Activated naive CD8-positive, alpha-beta T cell treated with anti-CD3 and anti-CD28 coated beads, Interleukin-2, amount 10 ng/mL, durations not matched to agents 7 days and 5 days (primary cell): ENCODE measurements around the gene TMC2. TPM values are rescaled to one million over a fixed set of nuclear protein-coding genes. Genes with fewer than 3 reads are reported as not detected.
A peak's percentile ranks its signal among the peaks of the same experiment; 100 is the strongest.
"Not testable (repeated sequence)": the region's sequence is repeated elsewhere in the genome, so short reads cannot be mapped to it uniquely, and the experiment has no call there.

Experiments
- ATAC-seq: fragments of 150-1000 bp; cut with Tn5 transposase; one replicate; pipeline ENCODE4 v1.10.0; 2021; ENCODE audit warnings: low read depth, moderate library complexity
- POLR2A ChIA-PET: fragments of 350-600 bp; sonication (Branson Sonifier 250); formaldehyde crosslinking; loops from one replicate; lab custom pipeline; 2021; ENCODE audit warnings: antibody characterized with exemption; lab: Charles Lee
- DNase-seq: peaks from one replicate; pipeline ENCODE4 v3.0.0; 2021
- H3K27ac Mint-ChIP-seq: one replicate; pipeline ENCODE4 v1.8.0; 2022; ENCODE audit warnings: mild to moderate bottlenecking, mixed read lengths
- H3K27me3 Mint-ChIP-seq: one replicate; pipeline ENCODE4 v1.8.0; 2022; ENCODE audit warnings: mild to moderate bottlenecking, moderate library complexity, mixed read lengths
- H3K36me3 Mint-ChIP-seq: one replicate; pipeline ENCODE4 v1.8.0; 2021; ENCODE audit warnings: mild to moderate bottlenecking, mixed read lengths
- H3K4me1 Mint-ChIP-seq: one replicate; pipeline ENCODE4 v1.8.0; 2021; ENCODE audit warnings: mixed read lengths
- H3K4me3 Mint-ChIP-seq: one replicate; pipeline ENCODE4 v1.8.0; 2022; ENCODE audit warnings: mild to moderate bottlenecking, moderate library complexity, mixed read lengths
- H3K9me3 Mint-ChIP-seq: one replicate; pipeline ENCODE4 v1.8.0; 2021; ENCODE audit warnings: mixed read lengths
- microRNA-seq: library from miRNA; unstranded; fragments of <30 nt; microRNA quantifications from one replicate; pipeline ENCODE4 v1.2.0, GENCODE V29; 2022
- total RNA-seq, 2 experiments: library from RNA; stranded (reverse); gene quantifications; one replicate each; pipeline ENCODE4 v1.2.3, GENCODE V29; 2021

The TMC2 gene
- total RNA-seq, 2 experiments from 2014 or later, result not detected

DNA sequence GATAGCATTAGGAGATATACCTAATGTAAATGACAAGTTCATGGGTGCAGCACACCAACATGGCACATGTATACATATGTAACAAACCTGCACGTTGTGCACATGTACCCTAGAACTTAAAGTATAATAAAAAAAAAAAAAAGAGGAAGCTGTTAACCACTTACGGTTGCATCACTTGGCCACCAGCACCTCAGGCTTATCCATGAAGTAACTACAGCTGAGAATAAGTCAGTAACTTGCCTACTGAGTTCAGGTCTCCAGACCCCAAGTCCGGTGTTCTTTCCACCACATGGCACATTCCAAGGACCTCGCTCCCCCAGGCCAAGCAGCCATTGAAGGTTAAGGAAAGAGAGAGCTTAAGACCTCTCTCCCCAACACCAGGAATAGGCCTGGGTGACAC is 148.4 kb downstream of the TMC2 start:
- H3K27ac Mint-ChIP-seq, result peak overlapping the region; percentile 25
- not testable (repeated sequence) for H3K9me3 Mint-ChIP-seq, H3K36me3 Mint-ChIP-seq, DNase-seq, H3K4me3 Mint-ChIP-seq
- ATAC-seq, result peak; percentile 31
- H3K4me1 Mint-ChIP-seq, result peaks cover 27% of the 10 kb centered on the region
- peaks cover 43% of the 10 kb centered on the region for H3K27me3 Mint-ChIP-seq
- POLR2A ChIA-PET, result interaction anchor here (0.9 to 1.1 kb wide), 2 partner anchors 21 to 33 kb away, joined by 3 to 4 read pairs; partner anchors contain the start of genes IDH3B and NOP56

DNA sequence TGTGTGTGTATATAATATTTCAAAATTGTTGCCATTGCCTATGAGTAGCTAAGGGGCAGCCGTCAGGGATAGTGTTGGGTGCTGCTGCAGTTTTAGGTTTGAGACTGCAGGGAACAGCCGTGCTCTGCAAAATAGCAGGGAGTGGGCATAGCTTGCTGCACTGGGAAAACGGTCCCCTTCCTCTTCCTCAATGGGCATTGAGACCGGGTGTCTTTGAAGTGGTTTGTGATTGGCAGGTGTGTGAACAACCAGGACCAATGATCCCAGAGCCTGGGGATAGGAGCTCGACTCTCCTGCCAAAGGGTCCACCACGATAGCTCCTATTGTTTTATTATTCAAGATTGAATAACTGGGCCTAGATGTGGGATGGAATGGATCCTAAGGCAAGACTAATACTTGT is 151.1 kb downstream of the TMC2 start:
- no peak for DNase-seq
- peaks cover 33% of the 10 kb centered on the region for H3K4me1 Mint-ChIP-seq
- no peaks in the 10 kb centered on the region for H3K9me3 Mint-ChIP-seq
- ATAC-seq, result no peak
- no peaks in the 10 kb centered on the region for H3K36me3 Mint-ChIP-seq
- H3K27me3 Mint-ChIP-seq, result peaks cover 48% of the 10 kb centered on the region
- POLR2A ChIA-PET, result interaction anchor here (0.7 to 2.0 kb wide), 3 partner anchors 23 to 54 kb away, joined by 3 to 8 read pairs (median 5); partner anchors contain the start of genes IDH3B and NOP56
- peak overlapping the region; percentile 66 for H3K4me3 Mint-ChIP-seq
- H3K27ac Mint-ChIP-seq, result peak overlapping the region; percentile 57

DNA sequence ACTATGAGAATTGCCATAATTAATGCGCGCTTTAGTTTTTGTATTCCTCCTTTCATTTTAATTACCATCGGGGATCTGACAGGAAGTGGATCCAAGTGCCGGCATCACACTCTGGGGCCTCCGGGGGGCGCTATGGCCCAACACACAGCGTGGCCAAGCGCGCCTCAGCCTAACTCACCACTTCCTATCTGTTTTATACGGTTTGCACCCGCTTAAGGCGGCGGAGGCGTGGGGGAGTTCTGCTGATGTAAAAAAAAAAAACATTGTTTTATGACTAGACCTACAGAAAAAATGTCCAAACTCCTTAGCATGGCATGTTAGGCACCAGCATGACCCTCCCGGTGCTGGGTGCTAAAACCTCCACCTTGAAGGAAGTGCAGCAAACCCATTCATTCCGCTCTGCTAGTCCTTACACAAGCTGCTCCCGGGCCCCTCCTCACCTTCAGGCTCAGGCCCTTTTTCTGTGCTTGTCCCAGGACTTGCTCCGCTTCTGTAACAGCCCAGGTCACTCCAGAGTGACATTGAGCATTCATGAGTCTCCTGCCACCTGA is 151.7 kb downstream of the TMC2 start:
- no peaks in the 10 kb centered on the region for H3K36me3 Mint-ChIP-seq

DNA sequence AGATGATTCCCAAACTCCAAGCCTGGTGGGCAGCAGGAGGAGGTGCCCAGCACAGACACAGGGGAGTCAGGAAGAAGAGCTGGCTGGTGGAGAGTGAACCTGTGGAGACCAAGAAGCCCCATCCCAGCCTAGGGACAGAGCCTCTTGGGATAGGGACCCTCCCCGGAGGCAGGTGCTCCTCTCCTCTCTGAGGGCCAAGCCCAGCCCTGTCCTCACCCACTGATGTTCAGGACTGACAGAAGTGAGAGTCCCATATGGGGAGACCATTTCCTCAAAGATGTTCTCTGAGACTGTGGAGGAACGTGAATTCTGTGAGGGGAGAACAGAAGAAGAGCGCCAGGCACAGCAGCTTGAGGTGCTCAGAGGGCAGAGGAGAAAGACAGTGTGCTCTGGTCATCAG is 153.8 kb downstream of the TMC2 start:
- H3K27me3 Mint-ChIP-seq, result peaks cover 49% of the 10 kb centered on the region
- H3K27ac Mint-ChIP-seq, result no peak overlapping the region
- H3K4me1 Mint-ChIP-seq, result peaks cover 27% of the 10 kb centered on the region
- POLR2A ChIA-PET, result no interaction called here
- no peaks in the 10 kb centered on the region for H3K9me3 Mint-ChIP-seq
- ATAC-seq (no peak), DNase-seq (no peak)
- no peaks in the 10 kb centered on the region for H3K36me3 Mint-ChIP-seq
- no peak overlapping the region for H3K4me3 Mint-ChIP-seq

More for the DNA sequence above, 151.7 kb downstream of the TMC2 start:
- H3K4me3 Mint-ChIP-seq, result peak overlapping the region; percentile 66
- no peaks in the 10 kb centered on the region for H3K9me3 Mint-ChIP-seq
- peaks cover 42% of the 10 kb centered on the region for H3K27me3 Mint-ChIP-seq
- POLR2A ChIA-PET, result interaction anchor here (0.7 to 2.0 kb wide), 5 partner anchors 19 to 64 kb away, joined by 3 to 8 read pairs (median 5); partner anchors contain the start of gene NOP56
- peak; percentile 84 for ATAC-seq
- peaks cover 31% of the 10 kb centered on the region for H3K4me1 Mint-ChIP-seq
- H3K27ac Mint-ChIP-seq, result peak overlapping the region; percentile 57
- DNase-seq, result peak; percentile 90

DNA sequence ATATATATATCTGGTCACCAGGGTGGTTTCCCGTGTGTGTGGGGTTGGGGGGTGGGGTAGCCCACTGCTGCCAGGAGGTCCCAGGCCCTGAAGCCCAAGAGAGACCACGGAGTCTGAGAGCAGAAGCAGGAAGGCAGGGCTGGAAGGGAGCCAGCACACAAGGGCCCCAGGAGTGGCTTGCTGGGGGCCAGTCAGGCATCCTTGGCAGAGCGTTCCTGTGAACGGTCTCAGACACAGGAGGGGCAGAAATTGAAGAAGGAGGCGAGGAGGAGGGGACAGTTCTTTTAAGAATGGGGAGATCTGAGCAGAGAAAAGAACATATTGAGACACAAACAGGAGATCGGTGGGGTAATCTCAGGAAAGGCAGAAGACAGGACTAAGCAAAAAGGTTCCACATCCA is 154.3 kb downstream of the TMC2 start:
- H3K27ac Mint-ChIP-seq, result no peak overlapping the region
- peaks cover 54% of the 10 kb centered on the region for H3K27me3 Mint-ChIP-seq
- no peak for ATAC-seq
- H3K36me3 Mint-ChIP-seq, result no peaks in the 10 kb centered on the region
- no peak overlapping the region for H3K4me3 Mint-ChIP-seq
- peaks cover 22% of the 10 kb centered on the region for H3K4me1 Mint-ChIP-seq
- no peaks in the 10 kb centered on the region for H3K9me3 Mint-ChIP-seq
- no peak for DNase-seq
- POLR2A ChIA-PET, result no interaction called here

DNA sequence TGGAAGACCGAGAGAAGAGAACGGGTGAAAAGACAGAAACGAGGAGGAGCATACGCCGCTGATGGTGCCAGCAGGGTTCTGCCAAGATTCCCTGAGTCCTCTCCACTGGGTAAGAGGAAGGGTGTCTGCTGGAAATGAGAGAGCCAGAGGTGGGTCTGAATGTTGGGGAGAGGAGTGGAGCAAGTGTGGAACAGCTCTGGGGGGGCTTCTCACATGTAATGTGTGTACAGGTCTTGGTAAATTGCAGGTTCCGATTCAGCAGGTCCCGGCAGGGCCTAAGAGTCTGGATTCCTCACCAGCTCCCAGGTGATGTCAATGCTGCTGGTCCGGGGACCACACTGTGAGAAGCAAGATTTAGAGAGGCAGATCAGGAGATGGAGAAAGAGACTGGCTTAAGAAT is 154.8 kb downstream of the TMC2 start:
- Mint-ChIP-seq H3K9me3 (no peaks in the 10 kb centered on the region), H3K36me3 (no peaks in the 10 kb centered on the region), H3K27ac (no peak overlapping the region), H3K27me3 (peaks cover 58% of the 10 kb centered on the region), H3K4me3 (peak overlapping the region; percentile 77), H3K4me1 (peaks cover 22% of the 10 kb centered on the region)
- POLR2A ChIA-PET, result no interaction called here
- DNase-seq (no peak), ATAC-seq (no peak)

Small RNA genes within 50 kb of the gene (microRNA-seq; reads per million reads assigned to microRNA genes)
- gene MIR1292, result 30.2 reads per million, percentile 37 among the genes with 10 or more reads in this experiment

Other genes starting within 250 kb of the TMC2 start
- not detected for gene TGM3, start 240.6 kb upstream of the TMC2 start, total RNA-seq
- not detected for gene TGM6, start 155.7 kb upstream of the TMC2 start, total RNA-seq
- gene SNRPB, start 65.8 kb upstream of the TMC2 start, total RNA-seq, result 100 to 1,000 TPM; 232 to 235 TPM
- 10 to 100 TPM; 10.4 to 12.0 TPM for gene ZNF343, start 27.7 kb upstream of the TMC2 start, total RNA-seq
- gene NOP56, start 116.1 kb downstream of the TMC2 start, total RNA-seq, result 100 to 1,000 TPM; 322 to 330 TPM
- gene IDH3B, start 127.6 kb downstream of the TMC2 start, total RNA-seq, result 10 to 100 TPM; 95.8 to 96.7 TPM
- gene EBF4, start 156.2 kb downstream of the TMC2 start, total RNA-seq, result 1 to 10 TPM in 1 of 2 experiments, under 1 TPM in 1; 0.99 to 2.4 TPM